Thoracic aorta (tissue), 2 donors: ENCODE measurements around the gene ZNF587B. TPM values are rescaled to one million over a fixed set of nuclear protein-coding genes. Genes with fewer than 3 reads are reported as not detected.
"Not testable (repeated sequence)": the region's sequence is repeated elsewhere in the genome, so short reads cannot be mapped to it uniquely, and the experiment has no call there.

Experiments
- ATAC-seq: fragments of 150-250 bp; one replicate; pipeline ENCODE4 v1.8.0; 2017; ENCODE audit warnings: low read depth; ENCODE audit not compliant: insufficient number of reproducible peaks, low FRiP score
- DNase-seq: peaks from one replicate; pipeline ENCODE4 v3.0.0-alpha.2; 2020; ENCODE audit warnings: low spot score
- H3K27ac ChIP-seq, 2 donors: fragments of 200-600 bp; sonication (generic); 1 replicate in 1 of 2; 2 replicates in 1 of 2; pipeline ENCODE4 v1.5.1; 2016; ENCODE audit warnings: mild to moderate bottlenecking in 2 of 2, moderate library complexity in 2 of 2
- H3K27me3 ChIP-seq: fragments of 200-600 bp; sonication (generic); replicated peaks from 2 replicates; pipeline ENCODE4 v1.6.0; 2016; ENCODE audit warnings: mild to moderate bottlenecking; ENCODE audit not compliant: insufficient read depth
- H3K36me3 ChIP-seq: fragments of 200-600 bp; sonication (generic); one replicate; pipeline ENCODE4 v1.5.1; 2016
- H3K4me1 ChIP-seq, 2 donors: fragments of 200-600 bp; sonication (generic); 1 replicate in 1 of 2; 2 replicates in 1 of 2; pipeline versions ENCODE4 v1.5.1 to v1.6.0; 2016; ENCODE audit warnings: low read depth in 2 of 2, mild to moderate bottlenecking in 1 of 2; ENCODE audit not compliant: control insufficient read depth in 1 of 2
- H3K4me3 ChIP-seq: fragments of 200-600 bp; sonication (generic); 2 replicates; pipeline ENCODE4 v1.5.1; 2016; ENCODE audit warnings: mild to moderate bottlenecking
- H3K9me3 ChIP-seq: fragments of 200-600 bp; sonication (generic); 2 replicates; pipeline ENCODE4 v1.5.1; 2016
- total RNA-seq, 2 donors: library from RNA; depleted of rRNA; stranded (reverse); fragments of >200 nt; gene quantifications; one replicate each; pipeline versions ENCODE4 v1.1.0 to v1.2.3, GENCODE V29; 2016
- TF ChIP-seq, protein P1 (sequence below): fragments of 200-600 bp; sonication (generic); IDR thresholded peaks from one replicate; pipeline ENCODE4 v1.5.1; 2019; ENCODE audit warnings: antibody characterized with exemption

Gene ZNF587B
- total RNA-seq, 2 donors from 2014 or later = 11.9 to 35.8 TPM

DNA sequence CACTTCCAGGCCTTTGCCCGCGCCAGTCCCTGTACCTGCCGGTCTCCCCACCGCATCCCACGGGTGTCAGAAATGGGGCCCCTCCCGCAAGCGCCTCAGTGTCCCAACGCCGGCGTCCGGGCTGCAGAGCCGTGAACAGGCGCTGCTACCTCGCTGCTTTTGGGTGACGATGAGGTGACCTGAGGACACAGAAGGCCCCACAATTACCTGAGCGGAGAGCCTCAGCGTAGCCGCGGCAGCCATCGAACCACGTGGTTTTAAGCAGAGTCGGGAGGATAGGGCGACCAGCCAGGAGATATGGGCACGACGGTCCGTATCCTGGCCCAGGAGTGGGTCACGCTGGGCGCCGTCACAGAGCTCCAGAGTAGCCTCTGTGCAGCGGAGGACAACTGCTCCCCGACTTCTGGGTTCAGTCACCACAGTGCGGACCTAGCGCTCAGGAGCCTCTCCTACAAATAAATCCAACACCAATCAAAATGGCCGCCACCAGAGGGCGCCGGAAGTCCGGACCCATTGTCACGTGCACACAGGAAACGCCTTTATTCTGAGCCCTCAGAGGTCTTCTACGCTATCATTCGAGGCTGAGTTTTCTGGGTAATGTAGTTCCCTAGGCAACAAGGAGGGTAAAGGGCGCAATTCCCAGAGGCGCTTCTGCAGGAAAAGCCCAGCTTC is 58.6 kb downstream of the ZNF587B start, which contains the start of gene ZNF814:
TSS of gene ZNF814 (minus strand) at position 478 of the 672 bp plus-strand sequence. CDS start at position 243, 235 bp downstream.
- TF ChIP-seq, protein P1, sequence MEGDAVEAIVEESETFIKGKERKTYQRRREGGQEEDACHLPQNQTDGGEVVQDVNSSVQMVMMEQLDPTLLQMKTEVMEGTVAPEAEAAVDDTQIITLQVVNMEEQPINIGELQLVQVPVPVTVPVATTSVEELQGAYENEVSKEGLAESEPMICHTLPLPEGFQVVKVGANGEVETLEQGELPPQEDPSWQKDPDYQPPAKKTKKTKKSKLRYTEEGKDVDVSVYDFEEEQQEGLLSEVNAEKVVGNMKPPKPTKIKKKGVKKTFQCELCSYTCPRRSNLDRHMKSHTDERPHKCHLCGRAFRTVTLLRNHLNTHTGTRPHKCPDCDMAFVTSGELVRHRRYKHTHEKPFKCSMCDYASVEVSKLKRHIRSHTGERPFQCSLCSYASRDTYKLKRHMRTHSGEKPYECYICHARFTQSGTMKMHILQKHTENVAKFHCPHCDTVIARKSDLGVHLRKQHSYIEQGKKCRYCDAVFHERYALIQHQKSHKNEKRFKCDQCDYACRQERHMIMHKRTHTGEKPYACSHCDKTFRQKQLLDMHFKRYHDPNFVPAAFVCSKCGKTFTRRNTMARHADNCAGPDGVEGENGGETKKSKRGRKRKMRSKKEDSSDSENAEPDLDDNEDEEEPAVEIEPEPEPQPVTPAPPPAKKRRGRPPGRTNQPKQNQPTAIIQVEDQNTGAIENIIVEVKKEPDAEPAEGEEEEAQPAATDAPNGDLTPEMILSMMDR = peak; percentile 26
- peak within 1 kb of the TSS; percentile 76 for H3K4me3 ChIP-seq

DNA sequence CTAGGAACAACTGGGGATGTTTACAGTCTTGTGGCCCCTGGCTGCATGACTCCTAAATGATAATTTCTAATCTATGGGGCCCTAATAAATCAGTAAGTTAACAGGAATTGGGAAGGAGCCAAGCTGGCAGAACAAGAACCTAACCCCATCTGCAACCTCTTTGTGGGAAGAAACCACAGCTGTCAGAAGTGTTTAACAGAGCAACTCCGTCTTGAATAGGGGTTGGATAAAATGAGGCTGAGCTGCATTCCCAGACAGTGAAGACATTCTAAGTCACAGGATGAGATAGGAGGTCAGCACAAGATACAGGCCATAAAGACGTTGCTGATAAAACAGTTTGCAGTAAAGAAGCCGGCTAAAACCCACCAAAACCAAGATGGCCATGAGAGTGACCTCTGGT is 60.6 kb downstream of the ZNF587B start:
- H3K36me3 ChIP-seq, H3K27me3 ChIP-seq, H3K9me3 ChIP-seq, H3K4me3 ChIP-seq, DNase-seq, H3K27ac ChIP-seq, H3K4me1 ChIP-seq, ATAC-seq: not testable (repeated sequence)

More for the DNA sequence above, 58.6 kb downstream of the ZNF587B start, which contains the start of gene ZNF814:
- ATAC-seq (no peak), DNase-seq (peak; percentile 3)
- Histone ChIP-seq H3K27me3 (no peaks in the 10 kb centered on the region), H3K27ac (no peak within 1 kb of the TSS), H3K9me3 (no peaks in the 10 kb centered on the region), H3K36me3 (no peaks in the 10 kb centered on the region), H3K4me1 (no peaks in the 10 kb centered on the region)

Other genes with a start within 250 kb of the ZNF587B start
- gene ZIK1, start 246.2 kb upstream of the ZNF587B start, total RNA-seq = 10 to 100 TPM in 1 of 2 donors, 1 to 10 TPM in 1; 5.4 to 29.2 TPM
- 1 to 10 TPM; 3.8 to 7.4 TPM for gene ZNF530, start 230.4 kb upstream of the ZNF587B start, total RNA-seq
- gene ZNF134, start 216.1 kb upstream of the ZNF587B start, total RNA-seq = 10 to 100 TPM; 18.4 to 43.7 TPM
- gene ZNF211, start 197.1 kb upstream of the ZNF587B start, total RNA-seq = 10 to 100 TPM; 12.5 to 15.7 TPM
- gene ZSCAN4, start 161.4 kb upstream of the ZNF587B start, total RNA-seq = not detected
- gene ZNF551, start 148.3 kb upstream of the ZNF587B start, total RNA-seq = 10 to 100 TPM in 1 of 2 donors, 1 to 10 TPM in 1; 6.6 to 10.7 TPM
- 1 to 10 TPM; 3.0 to 3.2 TPM for gene ZNF154, start 121.1 kb upstream of the ZNF587B start, total RNA-seq
- gene ZNF671, start 102.7 kb upstream of the ZNF587B start, total RNA-seq = 1 to 10 TPM; 3.1 to 3.5 TPM
- gene ZNF776, start 83.5 kb upstream of the ZNF587B start, total RNA-seq = 10 to 100 TPM in 1 of 2 donors, 1 to 10 TPM in 1; 7.8 to 24.0 TPM
- gene ZNF586, start 60.6 kb upstream of the ZNF587B start, total RNA-seq = 10 to 100 TPM in 1 of 2 donors, 1 to 10 TPM in 1; 8.7 to 15.4 TPM
- 10 to 100 TPM in 1 of 2 donors, 1 to 10 TPM in 1; 9.6 to 23.9 TPM for gene ZNF552, start 15.4 kb upstream of the ZNF587B start, total RNA-seq
- 10 to 100 TPM; 18.3 to 29.7 TPM for gene ZNF587, start 19.6 kb downstream of the ZNF587B start, total RNA-seq
- 10 to 100 TPM; 10.9 to 12.7 TPM for gene ZNF814, start 58.7 kb downstream of the ZNF587B start, total RNA-seq
- 10 to 100 TPM; 12.6 to 17.6 TPM for gene ZNF417, start 86.3 kb downstream of the ZNF587B start, total RNA-seq
- 1 to 10 TPM; 3.2 to 6.1 TPM for gene ZNF418, start 105.1 kb downstream of the ZNF587B start, total RNA-seq
- 1 to 10 TPM; 1.4 to 7.6 TPM for gene ZNF256, start 117.4 kb downstream of the ZNF587B start, total RNA-seq
- not detected for gene C19orf18, start 144.2 kb downstream of the ZNF587B start, total RNA-seq
- 10 to 100 TPM; 13.7 to 24.5 TPM for gene ZNF606, start 172.5 kb downstream of the ZNF587B start, total RNA-seq
- not detected for gene ZSCAN1, start 203.7 kb downstream of the ZNF587B start, total RNA-seq
- gene ZNF135, start 229.0 kb downstream of the ZNF587B start, total RNA-seq = 1 to 10 TPM; 7.6 to 9.5 TPM